GM12874 (cell line): ENCODE results near the gene ABCC1.

Experiments
- CTCF ChIP-seq: IDR thresholded peaks from 2 replicates; pipeline ENCODE4 v1.5.1; 2011; ENCODE audit warnings: low read depth, mild to moderate bottlenecking, control low read depth, low read length, moderate library complexity; ENCODE audit not compliant: insufficient read depth

The ABCC1 gene

GRCh38 chr16:16158741-16159374 lies 209.4 kb downstream of the ABCC1 start:
- TF ChIP-seq CTCF = no peak

- no peak for TF ChIP-seq CTCF
These were observed 210.2 kb downstream of the ABCC1 start for GRCh38 chr16:16159662-16160061.

GRCh38 chr16:16161319-16161718 lies 211.9 kb downstream of the ABCC1 start:
- no peak for TF ChIP-seq CTCF

GRCh38 chr16:16162591-16162990 lies 213.2 kb downstream of the ABCC1 start:
- TF ChIP-seq CTCF = no peak

GRCh38 chr16:16163109-16163508 lies 213.7 kb downstream of the ABCC1 start:
- no peak for TF ChIP-seq CTCF

- no peak for TF ChIP-seq CTCF
These were observed 214.2 kb downstream of the ABCC1 start for GRCh38 chr16:16163571-16163970.

- no peak for TF ChIP-seq CTCF
These were observed 214.8 kb downstream of the ABCC1 start for GRCh38 chr16:16164243-16164642.
